GM12801 (cell line): ENCODE results near the gene RNF183.

Experiments used
- CTCF ChIP-seq: IDR thresholded peaks from one replicate; pipeline ENCODE4 v1.5.1; 2011; ENCODE audit warnings: control low read depth; ENCODE audit not compliant: insufficient read length; ENCODE audit errors: extremely low read depth

The RNF183 gene

GRCh38 chr9:113290052-113290607, 13.0 kb downstream of the RNF183 start:
- no peak for TF ChIP-seq CTCF

- no peak for TF ChIP-seq CTCF
Observed at GRCh38 chr9:113289091-113289490, 14.1 kb downstream of the RNF183 start.

DNA sequence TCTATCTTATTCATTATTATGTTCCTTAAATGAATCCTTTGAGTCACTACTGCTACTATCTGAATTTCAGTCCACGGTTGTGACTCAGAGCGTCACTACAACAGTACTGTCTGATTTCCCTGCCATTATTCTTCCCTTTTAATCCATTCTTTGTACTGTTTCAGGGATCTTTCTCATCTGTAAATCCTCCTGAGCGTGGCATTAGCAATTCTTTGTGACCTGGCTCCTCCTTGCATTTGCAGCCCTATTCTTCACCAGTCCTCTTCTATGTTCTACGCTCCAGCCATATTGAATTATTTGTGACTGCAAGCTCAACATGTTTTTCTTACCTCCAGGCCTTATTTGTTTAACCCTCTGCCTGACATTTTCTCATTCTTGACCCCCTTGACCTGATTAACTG, 21.8 kb downstream of the RNF183 start:
- TF ChIP-seq CTCF = no peak

DNA sequence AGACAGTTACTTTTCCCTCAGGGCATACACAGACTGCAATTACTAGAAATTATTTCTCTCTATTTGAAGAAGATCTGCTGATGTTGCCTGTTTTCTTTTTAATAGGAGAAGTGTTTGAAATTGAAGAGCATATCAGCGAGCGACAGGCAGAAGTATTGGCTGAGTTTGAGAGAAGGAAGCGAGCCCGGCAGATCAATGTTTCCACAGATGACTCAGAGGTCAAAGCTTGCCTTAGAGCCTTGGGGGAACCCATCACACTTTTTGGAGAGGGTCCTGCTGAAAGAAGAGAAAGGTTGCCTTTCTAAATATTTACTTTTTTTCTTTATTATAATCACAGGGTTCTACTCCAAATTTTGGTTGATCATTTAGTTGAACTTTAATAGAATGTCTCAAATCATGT, 24.3 kb downstream of the RNF183 start:
- TF ChIP-seq CTCF = no peak

DNA sequence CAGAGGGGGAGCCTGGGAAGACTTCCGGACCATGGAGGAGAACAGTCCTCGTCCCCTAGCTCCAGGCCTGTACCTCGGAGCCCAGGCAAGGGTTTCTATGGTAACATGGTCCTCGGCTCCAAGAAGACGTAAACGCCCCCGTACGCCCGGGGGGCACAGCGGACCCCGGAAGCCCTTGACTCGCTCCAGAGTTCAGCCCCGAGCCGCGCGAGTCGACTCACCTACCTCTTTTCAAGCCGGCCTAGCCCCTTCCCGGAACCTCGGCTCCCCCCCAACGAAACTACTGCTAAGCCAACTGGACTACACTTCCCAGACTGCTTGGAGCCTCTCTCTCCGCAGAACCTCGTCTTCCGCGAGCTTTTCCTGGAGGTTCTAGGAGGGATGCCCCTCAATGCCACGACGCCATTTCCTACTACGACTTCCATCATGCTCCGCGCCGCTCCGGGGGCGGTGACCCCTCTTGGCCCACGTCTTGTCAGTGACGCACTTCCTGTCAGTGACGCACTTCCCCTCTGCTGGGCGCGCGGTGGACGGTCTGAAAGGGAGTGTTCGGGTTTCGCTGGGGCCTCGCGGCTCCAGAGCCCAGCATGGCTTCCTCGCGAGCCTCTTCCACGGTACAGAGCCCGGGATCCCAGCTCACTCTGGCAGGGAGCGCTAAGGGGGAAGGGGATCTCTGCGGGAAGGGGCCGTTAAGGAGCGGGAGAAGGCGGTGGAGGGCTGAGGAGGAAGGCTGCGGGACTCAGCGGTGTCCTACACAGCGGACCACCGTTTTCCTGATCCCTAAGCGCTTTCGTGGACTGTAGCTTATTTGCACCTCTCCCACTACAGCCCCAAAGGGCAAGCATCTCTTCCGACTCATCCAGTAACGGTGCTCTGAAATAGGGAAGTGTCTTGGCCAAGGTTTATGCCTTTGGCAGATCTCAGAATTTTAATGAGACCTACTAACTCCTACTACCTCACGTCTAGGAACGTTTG, 27.7 kb downstream of the RNF183 start, which contains the start of the genes CDC26 and PRPF4:
Gene CDC26, minus strand, starts transcription at position 416 of the 975 bp plus-strand sequence. CDS start 3,065 bp downstream, outside the sequence.
Gene PRPF4, plus strand, starts transcription at position 502 of the 975 bp plus-strand sequence. Its CDS starts 86 bp downstream, at position 588.
- no peak for TF ChIP-seq CTCF

GRCh38 chr9:113274474-113275156, 28.6 kb downstream of the RNF183 start:
- no peak for TF ChIP-seq CTCF

DNA sequence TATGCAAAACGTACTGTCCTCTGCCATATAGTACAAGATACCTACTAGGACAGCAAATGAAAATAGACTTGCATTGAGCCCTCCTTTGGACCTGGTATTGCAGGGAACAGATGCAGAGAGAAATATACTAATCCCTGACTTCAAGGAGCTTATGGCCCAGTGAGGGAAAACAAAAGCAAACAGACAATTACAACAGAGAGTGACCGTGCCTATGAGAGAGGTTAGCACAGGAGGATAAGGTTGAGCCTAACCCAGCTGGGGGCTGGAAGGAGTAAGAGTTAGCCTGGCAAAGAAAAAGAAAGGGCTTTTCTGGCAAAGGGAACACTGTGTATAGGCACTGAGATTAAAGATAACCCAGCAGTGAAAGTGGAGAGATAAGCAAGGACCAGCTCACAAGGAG, 33.3 kb downstream of the RNF183 start:
- TF ChIP-seq CTCF = no peak
